ENCODE data around the gene ITGAX.

ITGAX gene

GRCh38 chr16:31350275-31351005 is 4.5 kb upstream of the ITGAX start:
- no peak for DNase-seq (ENCODE audit: low spot score)

- no peak for DNase-seq (ENCODE audit: low spot score)
Measured at GRCh38 chr16:31351246-31351941, 3.6 kb upstream of the ITGAX start.

GRCh38 chr16:31351942-31352325 is 3.0 kb upstream of the ITGAX start:
- DNase-seq (ENCODE audit: low spot score): no peak

- DNase-seq (ENCODE audit: low spot score): no peak
Measured at GRCh38 chr16:31352376-31353115, 2.4 kb upstream of the ITGAX start.

- DNase-seq (ENCODE audit: low spot score): no peak
Measured at GRCh38 chr16:31355431-31356100, 590 bp downstream of the ITGAX start.

GRCh38 chr16:31356566-31357323 is 1.8 kb downstream of the ITGAX start:
- DNase-seq (ENCODE audit: low spot score): peak; percentile 52

GRCh38 chr16:31357324-31358109 is 2.5 kb downstream of the ITGAX start:
- DNase-seq (ENCODE audit: low spot score): no peak

- DNase-seq (ENCODE audit: low spot score): no peak
Measured at GRCh38 chr16:31360251-31360650, 5.3 kb downstream of the ITGAX start.

GRCh38 chr16:31361201-31362110 is 6.5 kb downstream of the ITGAX start:
- no peak for DNase-seq (ENCODE audit: low spot score)

- DNase-seq (ENCODE audit: low spot score): no peak
Measured at GRCh38 chr16:31362476-31363405, 7.8 kb downstream of the ITGAX start.

GRCh38 chr16:31363721-31364120 is 8.7 kb downstream of the ITGAX start:
- DNase-seq (ENCODE audit: low spot score): no peak

GRCh38 chr16:31364421-31364820 is 9.4 kb downstream of the ITGAX start:
- DNase-seq (ENCODE audit: low spot score): no peak

- DNase-seq (ENCODE audit: low spot score): no peak
Measured at GRCh38 chr16:31365131-31365865, 10.3 kb downstream of the ITGAX start.

- DNase-seq (ENCODE audit: low spot score): no peak
Measured at GRCh38 chr16:31367853-31368252, 12.9 kb downstream of the ITGAX start.

GRCh38 chr16:31371008-31371407 is 16.0 kb downstream of the ITGAX start:
- no peak for DNase-seq (ENCODE audit: low spot score)

GRCh38 chr16:31371619-31372484 is 16.9 kb downstream of the ITGAX start:
- no peak for DNase-seq (ENCODE audit: low spot score)

GRCh38 chr16:31373235-31373634 is 18.3 kb downstream of the ITGAX start:
- no peak for DNase-seq (ENCODE audit: low spot score)

All from iPS-NIHi11 (cell line).